Smooth muscle cell (in vitro differentiated cells): Measurements from ENCODE around the gene PIH1D1. TPM values are rescaled to one million over a fixed set of nuclear protein-coding genes. Genes with fewer than 3 reads are reported as not detected.

Experiments
- DNase-seq: peaks from one replicate; lab custom pipeline; 2025; ENCODE audit not compliant: unreplicated experiment; lab: John Stamatoyannopoulos, UW
- H2AFZ ChIP-seq: fragments of 200-600 bp; sonication (generic); 2 replicates; pipeline ENCODE4 v1.6.0; 2016; ENCODE audit warnings: antibody characterized with exemption, low read depth, mild to moderate bottlenecking
- H3F3A ChIP-seq: fragments of 200-600 bp; sonication (generic); 2 replicates; pipeline ENCODE4 v1.6.0; 2017; ENCODE audit warnings: antibody characterized with exemption, low read depth
- H3K27ac ChIP-seq: fragments of 200-600 bp; sonication (generic); 2 replicates; pipeline ENCODE4 v1.5.1; 2016; ENCODE audit warnings: low read depth, mild to moderate bottlenecking
- H3K27me3 ChIP-seq: fragments of 200-600 bp; sonication (generic); 2 replicates; pipeline ENCODE4 v1.6.1; 2016; ENCODE audit warnings: low read depth, mild to moderate bottlenecking
- H3K36me3 ChIP-seq: fragments of 200-600 bp; sonication (generic); 2 replicates; pipeline ENCODE4 v1.5.1; 2016; ENCODE audit warnings: low read depth
- H3K4me1 ChIP-seq: fragments of 200-600 bp; sonication (generic); 2 replicates; pipeline ENCODE4 v1.5.1; 2016; ENCODE audit warnings: low read depth
- H3K4me2 ChIP-seq: fragments of 200-600 bp; sonication (generic); 2 replicates; pipeline ENCODE4 v1.6.0; 2016; ENCODE audit warnings: mild to moderate bottlenecking
- H3K4me3 ChIP-seq: fragments of 200-600 bp; sonication (generic); 2 replicates; pipeline ENCODE4 v1.5.1; 2016; ENCODE audit warnings: mild to moderate bottlenecking
- H3K79me2 ChIP-seq: fragments of 200-600 bp; sonication (generic); 2 replicates; pipeline ENCODE4 v1.6.0; 2016; ENCODE audit warnings: low read depth, mild to moderate bottlenecking
- H3K9ac ChIP-seq: fragments of 200-600 bp; sonication (generic); 2 replicates; pipeline ENCODE4 v1.6.0; 2016; ENCODE audit warnings: low read depth
- H3K9me3 ChIP-seq: fragments of 200-600 bp; sonication (generic); replicated peaks from 2 replicates; pipeline ENCODE4 v1.5.1; 2016; ENCODE audit warnings: low read depth
- H4K20me1 ChIP-seq: fragments of 200-600 bp; sonication (generic); 2 replicates; pipeline ENCODE4 v1.6.0; 2016; ENCODE audit warnings: low read depth
- WGBS: methylation state at CpG from one replicate; pipeline ENCODE4 v1.1.7; 2016; ENCODE audit warnings: low lambda C conversion rate; 5-methylcytosine and 5-hydroxymethylcytosine counted together
- polyA plus RNA-seq: library from polyadenylated mRNA; unstranded; fragments of >200 nt; fragmentation: Nextera tagmentation; extraction: Ambion mirVana; gene quantifications from 2 replicates; pipeline ENCODE4 v1.2.1, GENCODE V29; 2016
- total RNA-seq: library from RNA; depleted of rRNA; stranded (reverse); fragments of >200 nt; gene quantifications from 2 replicates; pipeline ENCODE4 v1.2.3, GENCODE V29; 2014
- TF ChIP-seq, protein P1 (sequence below): fragments of 200-600 bp; sonication (generic); IDR thresholded peaks from 2 replicates; pipeline ENCODE4 v1.5.1; 2017; ENCODE audit warnings: borderline replicate concordance, mild to moderate bottlenecking, antibody characterized with exemption; ENCODE audit not compliant: insufficient read depth, poor library complexity, severe bottlenecking

The PIH1D1 gene
- total and polyA plus RNA-seq, 2 experiments from 2014 or later: 77.1 to 89.8 TPM

DNA sequence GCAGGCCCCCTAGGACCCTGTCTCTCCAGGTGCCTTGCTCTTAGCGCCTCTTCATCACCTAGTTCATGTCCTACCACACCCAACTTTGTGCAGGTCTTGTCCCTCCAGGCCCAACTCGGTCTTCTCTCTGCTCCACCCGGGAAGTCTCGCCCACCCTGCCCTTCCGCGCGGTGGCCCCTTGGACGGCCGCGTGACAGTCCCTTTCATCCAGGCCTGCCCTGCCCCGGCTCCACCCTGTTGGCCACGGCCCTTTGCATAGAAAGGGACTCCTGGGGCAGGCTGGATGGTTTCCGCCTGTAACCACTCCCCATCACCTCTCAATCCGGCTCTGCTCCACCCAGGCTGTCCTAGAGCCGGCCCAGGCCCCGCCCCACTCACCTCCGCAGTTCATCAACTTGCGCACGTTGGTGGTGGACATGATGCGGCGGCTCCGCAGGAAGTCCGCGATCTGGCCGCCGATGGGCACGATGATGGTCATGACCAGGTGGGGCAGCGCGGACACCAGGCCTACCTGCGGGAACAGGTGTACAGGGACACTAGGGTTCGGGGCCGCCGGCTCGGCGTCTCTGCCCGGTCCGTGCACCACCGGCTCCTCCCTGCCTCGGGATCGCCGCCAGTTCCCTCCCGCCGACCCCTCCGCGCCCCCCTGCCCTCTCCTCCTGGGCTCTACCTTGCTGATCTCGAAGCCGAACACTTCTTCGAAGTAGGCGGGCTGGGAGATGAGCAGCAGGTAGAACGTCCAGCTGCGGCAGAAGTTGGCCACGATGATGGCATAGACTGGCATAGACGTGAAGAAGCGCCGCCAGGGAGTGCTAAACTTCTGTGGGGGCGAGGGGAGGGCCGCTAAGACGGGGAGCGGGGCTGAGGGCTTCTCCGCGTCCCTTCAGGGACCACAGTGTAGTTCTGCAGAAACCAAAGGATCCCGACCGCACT, 19.2 kb downstream of the PIH1D1 start:
- 20% methylated on average over 58 of the region's 63 CpGs for whole genome bisulfite sequencing

DNA sequence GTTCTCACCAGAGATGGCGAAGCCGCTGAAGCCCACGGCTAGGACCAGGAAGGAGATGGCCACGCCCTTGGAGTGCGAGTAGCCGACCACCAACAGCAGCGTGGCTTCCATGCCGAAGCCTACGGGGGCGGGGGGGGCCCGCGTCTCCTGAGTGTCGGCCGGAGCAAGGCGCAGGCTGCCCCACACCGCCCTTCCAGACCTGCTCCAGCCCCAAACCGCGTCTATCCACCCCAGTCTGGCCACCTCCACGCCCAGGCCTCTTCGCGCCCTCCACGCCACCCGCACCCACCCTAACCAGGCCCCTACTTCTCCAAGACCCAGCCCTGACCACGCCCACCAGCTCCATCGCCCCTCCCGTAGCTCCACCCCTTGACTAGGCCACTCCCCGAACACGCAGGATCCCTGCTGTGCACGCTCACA, 20.3 kb downstream of the PIH1D1 start:
- 89% methylated on average over 29 of the region's 29 CpGs for WGBS

More for the DNA sequence above, 19.2 kb downstream of the PIH1D1 start:
- no peaks in the 10 kb centered on the region for H3F3A ChIP-seq
- no peak overlapping the region for H3K4me3 ChIP-seq
- TF ChIP-seq, protein P1, sequence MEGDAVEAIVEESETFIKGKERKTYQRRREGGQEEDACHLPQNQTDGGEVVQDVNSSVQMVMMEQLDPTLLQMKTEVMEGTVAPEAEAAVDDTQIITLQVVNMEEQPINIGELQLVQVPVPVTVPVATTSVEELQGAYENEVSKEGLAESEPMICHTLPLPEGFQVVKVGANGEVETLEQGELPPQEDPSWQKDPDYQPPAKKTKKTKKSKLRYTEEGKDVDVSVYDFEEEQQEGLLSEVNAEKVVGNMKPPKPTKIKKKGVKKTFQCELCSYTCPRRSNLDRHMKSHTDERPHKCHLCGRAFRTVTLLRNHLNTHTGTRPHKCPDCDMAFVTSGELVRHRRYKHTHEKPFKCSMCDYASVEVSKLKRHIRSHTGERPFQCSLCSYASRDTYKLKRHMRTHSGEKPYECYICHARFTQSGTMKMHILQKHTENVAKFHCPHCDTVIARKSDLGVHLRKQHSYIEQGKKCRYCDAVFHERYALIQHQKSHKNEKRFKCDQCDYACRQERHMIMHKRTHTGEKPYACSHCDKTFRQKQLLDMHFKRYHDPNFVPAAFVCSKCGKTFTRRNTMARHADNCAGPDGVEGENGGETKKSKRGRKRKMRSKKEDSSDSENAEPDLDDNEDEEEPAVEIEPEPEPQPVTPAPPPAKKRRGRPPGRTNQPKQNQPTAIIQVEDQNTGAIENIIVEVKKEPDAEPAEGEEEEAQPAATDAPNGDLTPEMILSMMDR: no peak
- no peak overlapping the region for H2AFZ ChIP-seq
- H3K27ac ChIP-seq: no peak overlapping the region
- no peak overlapping the region for H3K9ac ChIP-seq
- H3K4me2 ChIP-seq: no peak overlapping the region
- peaks cover 100% of the 10 kb centered on the region for H3K27me3 ChIP-seq
- no peaks in the 10 kb centered on the region for H3K36me3 ChIP-seq
- DNase-seq: no peak
- no peaks in the 10 kb centered on the region for H3K9me3 ChIP-seq
- no peaks in the 10 kb centered on the region for H3K79me2 ChIP-seq
- no peaks in the 10 kb centered on the region for H4K20me1 ChIP-seq
- H3K4me1 ChIP-seq: peaks cover 6% of the 10 kb centered on the region

DNA sequence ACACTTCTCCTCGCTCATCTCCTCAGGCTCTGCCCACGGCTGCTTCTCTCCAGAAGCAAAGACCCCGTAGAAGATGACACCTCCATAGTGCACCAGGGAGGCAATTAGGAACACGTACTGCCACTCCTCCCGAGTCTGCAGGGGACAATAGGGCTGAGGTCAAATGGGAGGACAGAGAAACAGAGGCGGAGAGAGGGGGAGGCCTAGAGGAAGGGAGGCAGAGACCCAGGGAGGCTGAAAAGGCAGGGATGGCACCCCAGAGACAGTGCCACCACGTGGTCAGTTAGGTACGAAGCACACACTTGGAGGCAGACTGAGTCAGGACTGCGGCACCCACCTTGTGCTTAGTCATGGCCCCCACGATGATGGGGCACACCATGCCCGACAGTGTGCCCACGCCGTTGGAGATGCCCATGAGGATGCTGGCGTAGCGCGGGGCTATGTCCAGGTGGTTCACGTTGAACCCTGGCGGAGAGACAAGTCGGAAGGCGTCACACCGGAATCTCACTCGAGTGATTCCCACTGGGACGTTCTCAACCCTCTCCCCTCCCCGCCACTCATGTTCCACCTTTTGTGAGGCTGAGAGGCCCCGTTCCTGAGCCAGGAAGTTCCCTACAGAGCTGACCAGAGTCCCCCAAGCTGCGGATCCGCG, 20.8 kb downstream of the PIH1D1 start:
- no peak overlapping the region for H3K27ac ChIP-seq
- H3K4me1 ChIP-seq: peaks cover 6% of the 10 kb centered on the region
- no peaks in the 10 kb centered on the region for H3K9me3 ChIP-seq
- TF ChIP-seq, protein P1: no peak
- no peak overlapping the region for H3K9ac ChIP-seq
- no peak for DNase-seq
- no peaks in the 10 kb centered on the region for H3F3A ChIP-seq
- H2AFZ ChIP-seq: no peak overlapping the region
- H3K79me2 ChIP-seq: no peaks in the 10 kb centered on the region
- 85% methylated on average over 28 of the region's 28 CpGs for WGBS
- H3K4me3 ChIP-seq: no peak overlapping the region
- H3K36me3 ChIP-seq: no peaks in the 10 kb centered on the region
- H3K27me3 ChIP-seq: peaks cover 100% of the 10 kb centered on the region
- H3K4me2 ChIP-seq: no peak overlapping the region
- H4K20me1 ChIP-seq: no peaks in the 10 kb centered on the region

More for the DNA sequence above, 20.3 kb downstream of the PIH1D1 start:
- no peak overlapping the region for H2AFZ ChIP-seq
- TF ChIP-seq, protein P1: no peak
- H4K20me1 ChIP-seq: no peaks in the 10 kb centered on the region
- peaks cover 100% of the 10 kb centered on the region for H3K27me3 ChIP-seq
- no peaks in the 10 kb centered on the region for H3F3A ChIP-seq
- DNase-seq: no peak
- H3K9me3 ChIP-seq: no peaks in the 10 kb centered on the region
- H3K4me1 ChIP-seq: peaks cover 6% of the 10 kb centered on the region
- H3K36me3 ChIP-seq: no peaks in the 10 kb centered on the region
- H3K27ac ChIP-seq: no peak overlapping the region
- H3K4me3 ChIP-seq: no peak overlapping the region
- no peaks in the 10 kb centered on the region for H3K79me2 ChIP-seq
- no peak overlapping the region for H3K4me2 ChIP-seq
- no peak overlapping the region for H3K9ac ChIP-seq
